ENCODE measurements around the gene CPNE1.

- no peak for TF ChIP-seq CBX5 (IDR thresholded peaks at IDR 0.05; ENCODE audit: low read depth)
- TF ChIP-seq, protein P1, sequence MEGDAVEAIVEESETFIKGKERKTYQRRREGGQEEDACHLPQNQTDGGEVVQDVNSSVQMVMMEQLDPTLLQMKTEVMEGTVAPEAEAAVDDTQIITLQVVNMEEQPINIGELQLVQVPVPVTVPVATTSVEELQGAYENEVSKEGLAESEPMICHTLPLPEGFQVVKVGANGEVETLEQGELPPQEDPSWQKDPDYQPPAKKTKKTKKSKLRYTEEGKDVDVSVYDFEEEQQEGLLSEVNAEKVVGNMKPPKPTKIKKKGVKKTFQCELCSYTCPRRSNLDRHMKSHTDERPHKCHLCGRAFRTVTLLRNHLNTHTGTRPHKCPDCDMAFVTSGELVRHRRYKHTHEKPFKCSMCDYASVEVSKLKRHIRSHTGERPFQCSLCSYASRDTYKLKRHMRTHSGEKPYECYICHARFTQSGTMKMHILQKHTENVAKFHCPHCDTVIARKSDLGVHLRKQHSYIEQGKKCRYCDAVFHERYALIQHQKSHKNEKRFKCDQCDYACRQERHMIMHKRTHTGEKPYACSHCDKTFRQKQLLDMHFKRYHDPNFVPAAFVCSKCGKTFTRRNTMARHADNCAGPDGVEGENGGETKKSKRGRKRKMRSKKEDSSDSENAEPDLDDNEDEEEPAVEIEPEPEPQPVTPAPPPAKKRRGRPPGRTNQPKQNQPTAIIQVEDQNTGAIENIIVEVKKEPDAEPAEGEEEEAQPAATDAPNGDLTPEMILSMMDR (IDR thresholded peaks at IDR 0.05 in 2 of 3, conservative IDR thresholded peaks at IDR 0.05 in 1 of 3; ENCODE audit: control insufficient read depth in 2 of 3, extremely low read depth in 1 of 3, insufficient read depth in 1 of 3, low read depth in 3 of 3, low read length in 3 of 3) = no peak
- no peak for TF ChIP-seq RELA (IDR thresholded peaks at IDR 0.05; ENCODE audit: borderline replicate concordance, partially characterized antibody)
- no peak for TF ChIP-seq MAX (IDR thresholded peaks at IDR 0.05; ENCODE audit: low read depth, low read length)
- TF ChIP-seq, protein P2, sequence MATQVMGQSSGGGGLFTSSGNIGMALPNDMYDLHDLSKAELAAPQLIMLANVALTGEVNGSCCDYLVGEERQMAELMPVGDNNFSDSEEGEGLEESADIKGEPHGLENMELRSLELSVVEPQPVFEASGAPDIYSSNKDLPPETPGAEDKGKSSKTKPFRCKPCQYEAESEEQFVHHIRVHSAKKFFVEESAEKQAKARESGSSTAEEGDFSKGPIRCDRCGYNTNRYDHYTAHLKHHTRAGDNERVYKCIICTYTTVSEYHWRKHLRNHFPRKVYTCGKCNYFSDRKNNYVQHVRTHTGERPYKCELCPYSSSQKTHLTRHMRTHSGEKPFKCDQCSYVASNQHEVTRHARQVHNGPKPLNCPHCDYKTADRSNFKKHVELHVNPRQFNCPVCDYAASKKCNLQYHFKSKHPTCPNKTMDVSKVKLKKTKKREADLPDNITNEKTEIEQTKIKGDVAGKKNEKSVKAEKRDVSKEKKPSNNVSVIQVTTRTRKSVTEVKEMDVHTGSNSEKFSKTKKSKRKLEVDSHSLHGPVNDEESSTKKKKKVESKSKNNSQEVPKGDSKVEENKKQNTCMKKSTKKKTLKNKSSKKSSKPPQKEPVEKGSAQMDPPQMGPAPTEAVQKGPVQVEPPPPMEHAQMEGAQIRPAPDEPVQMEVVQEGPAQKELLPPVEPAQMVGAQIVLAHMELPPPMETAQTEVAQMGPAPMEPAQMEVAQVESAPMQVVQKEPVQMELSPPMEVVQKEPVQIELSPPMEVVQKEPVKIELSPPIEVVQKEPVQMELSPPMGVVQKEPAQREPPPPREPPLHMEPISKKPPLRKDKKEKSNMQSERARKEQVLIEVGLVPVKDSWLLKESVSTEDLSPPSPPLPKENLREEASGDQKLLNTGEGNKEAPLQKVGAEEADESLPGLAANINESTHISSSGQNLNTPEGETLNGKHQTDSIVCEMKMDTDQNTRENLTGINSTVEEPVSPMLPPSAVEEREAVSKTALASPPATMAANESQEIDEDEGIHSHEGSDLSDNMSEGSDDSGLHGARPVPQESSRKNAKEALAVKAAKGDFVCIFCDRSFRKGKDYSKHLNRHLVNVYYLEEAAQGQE (IDR thresholded peaks at IDR 0.05; ENCODE audit: low read depth, low read length) = no peak
- TF ChIP-seq POLR2A (IDR thresholded peaks at IDR 0.05; ENCODE audit: low read depth, low read length) = no peak
- TF ChIP-seq, protein P3, sequence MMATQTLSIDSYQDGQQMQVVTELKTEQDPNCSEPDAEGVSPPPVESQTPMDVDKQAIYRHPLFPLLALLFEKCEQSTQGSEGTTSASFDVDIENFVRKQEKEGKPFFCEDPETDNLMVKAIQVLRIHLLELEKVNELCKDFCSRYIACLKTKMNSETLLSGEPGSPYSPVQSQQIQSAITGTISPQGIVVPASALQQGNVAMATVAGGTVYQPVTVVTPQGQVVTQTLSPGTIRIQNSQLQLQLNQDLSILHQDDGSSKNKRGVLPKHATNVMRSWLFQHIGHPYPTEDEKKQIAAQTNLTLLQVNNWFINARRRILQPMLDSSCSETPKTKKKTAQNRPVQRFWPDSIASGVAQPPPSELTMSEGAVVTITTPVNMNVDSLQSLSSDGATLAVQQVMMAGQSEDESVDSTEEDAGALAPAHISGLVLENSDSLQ (IDR thresholded peaks at IDR 0.05) = no peak
- TF ChIP-seq CHD4 (IDR thresholded peaks at IDR 0.05) = no peak
- TF ChIP-seq EZH2 (IDR thresholded peaks at IDR 0.05; ENCODE audit: borderline replicate concordance, control insufficient read depth, low read depth, low read length) = no peak
- no peak for TF ChIP-seq E2F4 (IDR thresholded peaks at IDR 0.05; ENCODE audit: low read depth, low read length)
- no peak for TF ChIP-seq MXI1 (IDR thresholded peaks at IDR 0.05; ENCODE audit: low read depth, low read length)
- TF ChIP-seq CBFB (IDR thresholded peaks at IDR 0.05; ENCODE audit: low read depth) = no peak
- no peak for TF ChIP-seq EP300 (IDR thresholded peaks at IDR 0.05; ENCODE audit: borderline replicate concordance in 1 of 2, control insufficient read depth in 1 of 2, low read depth in 2 of 2, low read length in 2 of 2)
- no peak for TF ChIP-seq POLR2AphosphoS5 (IDR thresholded peaks at IDR 0.05; ENCODE audit: low read length)
These were observed 2.1 kb downstream of the CPNE1 start for GRCh38 chr20:35662551-35662950.

Data from GM12878 (cell line).